ENCODE data around the gene TMED4.

DNA sequence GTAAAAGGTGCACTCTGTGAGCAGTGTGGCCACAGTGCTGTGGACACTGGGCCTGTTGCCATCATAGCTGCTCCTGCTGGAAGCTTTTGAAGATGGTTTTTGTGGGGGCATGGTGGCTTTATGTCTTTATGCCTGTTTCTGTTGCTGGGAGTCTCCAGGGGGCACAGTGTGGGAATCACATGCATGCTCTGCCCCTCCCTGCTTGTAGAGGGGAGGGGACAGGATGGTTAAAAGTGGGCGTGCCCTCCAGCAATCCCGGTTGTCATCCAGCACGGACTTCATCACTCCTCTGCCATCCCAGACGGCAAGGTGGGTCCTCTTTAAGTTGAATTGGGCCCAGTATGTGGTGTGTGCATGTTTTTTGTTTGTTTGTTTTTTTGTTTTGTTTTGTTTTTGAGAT lies 44.6 kb upstream of the TMED4 start:
- TF ChIP-seq YY1 (IDR thresholded peaks at IDR 0.05; ENCODE audit: insufficient read depth, insufficient read length) (no peak), SUZ12 (IDR thresholded peaks at IDR 0.05; ENCODE audit: extremely low read depth, insufficient read depth, insufficient read length) (no peak), ZNF274 (IDR thresholded peaks at IDR 0.05; ENCODE audit: low read depth, low read length) (no peak)
